NCI-H2227 (cell line): Measurements from ENCODE around the gene IL1F10.

Experiments
- DNase-seq: peaks from one replicate; lab custom pipeline; 2025; ENCODE audit not compliant: unreplicated experiment; lab: John Stamatoyannopoulos, UW

Gene IL1F10

GRCh38 chr2:113058998-113059960, 8.5 kb upstream of the IL1F10 start, which contains the start of gene IL36RN:
Gene IL36RN, plus strand, starts transcription at chr2:113059198. Its CDS starts 241 bp downstream, at chr2:113059439.
- no peak for DNase-seq

GRCh38 chr2:113060396-113060795, 7.4 kb upstream of the IL1F10 start:
- DNase-seq, result no peak

GRCh38 chr2:113060796-113061195, 7.0 kb upstream of the IL1F10 start:
- DNase-seq, result no peak

DNA sequence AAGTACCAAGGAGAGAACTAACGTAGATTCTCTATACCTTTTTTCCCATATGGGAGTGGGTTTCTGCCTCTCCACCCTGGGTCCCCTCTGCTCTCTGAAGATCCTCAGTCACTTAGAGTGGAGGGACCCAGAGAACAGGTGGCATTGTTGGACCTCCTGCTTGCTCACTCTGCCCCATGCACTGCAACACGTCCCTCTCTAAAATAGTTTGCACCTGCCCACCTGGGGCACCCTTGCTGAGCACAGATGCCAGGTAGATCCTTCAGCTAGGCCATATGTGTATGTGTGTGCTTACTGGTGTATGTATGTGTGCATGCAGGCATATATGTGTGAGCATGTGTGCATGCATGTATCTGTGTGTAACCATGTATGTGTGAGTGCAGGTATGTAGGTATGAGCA, 6.5 kb upstream of the IL1F10 start:
- DNase-seq, result no peak

DNA sequence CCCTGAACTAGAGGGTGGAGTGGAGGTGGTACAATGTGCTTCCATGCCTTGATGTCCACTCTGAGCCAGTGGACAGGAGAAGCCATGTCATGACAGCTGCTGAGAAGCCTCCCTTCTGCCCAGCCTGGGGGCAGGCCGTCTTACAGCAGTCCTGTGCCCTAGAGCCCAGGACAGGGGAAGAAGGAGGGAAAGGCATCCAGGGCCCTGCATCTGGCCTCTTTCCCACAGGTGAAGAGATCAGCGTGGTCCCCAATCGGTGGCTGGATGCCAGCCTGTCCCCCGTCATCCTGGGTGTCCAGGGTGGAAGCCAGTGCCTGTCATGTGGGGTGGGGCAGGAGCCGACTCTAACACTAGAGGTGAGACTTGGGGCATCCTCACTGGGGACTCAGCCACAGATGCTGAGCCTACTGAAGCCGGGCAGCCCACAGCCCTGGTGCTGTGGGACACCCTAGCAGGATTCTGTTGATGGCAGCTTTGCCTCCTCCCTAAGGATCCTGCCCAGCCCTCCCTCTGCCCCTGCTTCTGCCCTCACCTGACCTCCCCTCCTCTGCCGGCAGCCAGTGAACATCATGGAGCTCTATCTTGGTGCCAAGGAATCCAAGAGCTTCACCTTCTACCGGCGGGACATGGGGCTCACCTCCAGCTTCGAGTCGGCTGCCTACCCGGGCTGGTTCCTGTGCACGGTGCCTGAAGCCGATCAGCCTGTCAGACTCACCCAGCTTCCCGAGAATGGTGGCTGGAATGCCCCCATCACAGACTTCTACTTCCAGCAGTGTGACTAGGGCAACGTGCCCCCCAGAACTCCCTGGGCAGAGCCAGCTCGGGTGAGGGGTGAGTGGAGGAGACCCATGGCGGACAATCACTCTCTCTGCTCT, 5.6 kb upstream of the IL1F10 start:
- no peak for DNase-seq

GRCh38 chr2:113064281-113064680, 3.5 kb upstream of the IL1F10 start:
- no peak for DNase-seq

DNA sequence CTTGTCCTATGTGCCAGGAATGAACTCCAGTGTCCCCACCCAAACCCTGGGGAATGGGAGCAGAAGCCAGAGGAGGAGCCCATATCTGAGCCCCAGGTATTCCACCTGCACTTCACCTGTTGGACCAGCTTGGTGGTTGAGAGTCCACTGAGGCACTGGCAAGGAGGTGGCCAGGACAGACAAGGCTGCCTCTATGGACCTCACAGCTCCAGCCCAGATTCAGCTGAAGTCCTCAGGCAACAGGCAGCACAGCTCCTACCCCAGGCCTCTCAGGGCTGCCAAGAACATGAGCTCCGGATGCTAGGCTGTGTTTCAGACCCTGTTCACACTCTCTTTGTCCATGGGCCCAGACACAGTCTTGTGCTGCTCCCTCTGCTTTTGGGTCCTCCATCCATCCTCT, 2.9 kb upstream of the IL1F10 start:
- no peak for DNase-seq

- no peak for DNase-seq
Measured at GRCh38 chr2:113068249-113068648, 479 bp downstream of the IL1F10 start.

GRCh38 chr2:113068706-113069485, 1.1 kb downstream of the IL1F10 start:
- no peak for DNase-seq

- no peak for DNase-seq
Measured at GRCh38 chr2:113069676-113070605, 2.2 kb downstream of the IL1F10 start.

- DNase-seq, result no peak
Measured at GRCh38 chr2:113070606-113070975, 2.8 kb downstream of the IL1F10 start.

GRCh38 chr2:113072584-113072983, 4.8 kb downstream of the IL1F10 start:
- no peak for DNase-seq

- DNase-seq, result no peak
Measured at GRCh38 chr2:113073325-113073834, 5.6 kb downstream of the IL1F10 start.

- no peak for DNase-seq
Measured at GRCh38 chr2:113075030-113075429, 7.3 kb downstream of the IL1F10 start.

GRCh38 chr2:113075600-113075999, 7.8 kb downstream of the IL1F10 start:
- DNase-seq, result no peak

GRCh38 chr2:113076954-113077669, 9.3 kb downstream of the IL1F10 start:
- DNase-seq, result no peak

DNA sequence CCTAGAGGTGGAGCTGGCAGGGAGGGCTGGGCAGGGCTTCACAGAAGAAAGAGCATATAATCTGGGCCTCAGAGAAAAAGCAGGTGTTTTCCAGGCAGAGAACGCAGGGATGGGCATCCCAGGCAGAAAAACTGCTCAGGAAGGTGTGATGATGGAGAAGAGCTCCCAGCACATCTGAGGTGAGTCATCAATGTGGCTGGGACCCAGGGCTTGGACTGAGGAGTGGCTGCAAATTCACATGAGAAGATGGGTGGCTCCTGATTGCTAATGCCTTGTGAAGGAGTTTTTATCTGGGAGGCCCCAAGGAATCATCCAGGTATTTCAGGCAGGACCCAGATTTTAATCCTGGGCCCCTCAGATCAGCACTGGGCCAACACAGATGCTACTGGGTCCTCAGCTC, 10.2 kb downstream of the IL1F10 start:
- no peak for DNase-seq

- DNase-seq, result no peak
Measured at GRCh38 chr2:113078350-113078839, 10.6 kb downstream of the IL1F10 start.

- no peak for DNase-seq
Measured at GRCh38 chr2:113079131-113079530, 11.4 kb downstream of the IL1F10 start.
